Tibial artery (tissue), 4 donors: ENCODE data around the gene C6orf62.
A peak's percentile ranks its signal among the peaks of the same experiment; 100 is the strongest.

Experiments
- DNase-seq, 2 donors: peaks; one replicate each; pipeline ENCODE4 v3.0.0-alpha.2; 2019
- H3K27ac ChIP-seq, 2 donors: fragments of 200-600 bp; sonication (generic) in 1 of 2; 1 replicate in 1 of 2; 2 replicates in 1 of 2; pipeline ENCODE4 v1.5.1; 2018 to 2019; ENCODE audit warnings: mild to moderate bottlenecking in 1 of 2
- H3K27me3 ChIP-seq, 2 donors: fragments of 200-600 bp; sonication (generic) in 1 of 2; one replicate each; pipeline versions ENCODE4 v1.5.1 to v1.6.0; 2016 to 2019
- H3K36me3 ChIP-seq, 3 donors: fragments of 200-600 bp; sonication (generic) in 2 of 3; one replicate each; pipeline ENCODE4 v1.5.1; 2016 to 2019; ENCODE audit warnings: mild to moderate bottlenecking in 2 of 3
- H3K4me1 ChIP-seq, 4 donors: fragments of 200-600 bp; sonication (generic) in 2 of 4; 1 replicate in 3 of 4; 2 replicates in 1 of 4; pipeline ENCODE4 v1.5.1; 2016 to 2019
- H3K4me3 ChIP-seq, 2 donors: fragments of 200-600 bp; sonication (generic) in 1 of 2; 1 replicate in 1 of 2; 2 replicates in 1 of 2; pipeline ENCODE4 v1.5.1; 2018 to 2019; ENCODE audit warnings: mild to moderate bottlenecking in 2 of 2
- H3K9me3 ChIP-seq, 3 donors: fragments of 200-600 bp; sonication (generic) in 1 of 3; one replicate each; pipeline ENCODE4 v1.5.1; 2016 to 2019
- intact Hi-C: fragments of 100-400 bp; cut with DNase I; formaldehyde crosslinking; loops from one replicate; pipeline ENCODE4 v1.15.0; 2023; ENCODE audit warnings: low total_unique reads
- TF ChIP-seq, protein P1 (sequence below), 2 experiments: fragments of 200-600 bp in 1 of 2; fragments of 450-650 bp in 1 of 2; IDR thresholded peaks; one replicate each; pipeline ENCODE4 v1.5.1; 2017 to 2019; ENCODE audit warnings: antibody characterized with exemption in 2 of 2, mild to moderate bottlenecking in 1 of 2, moderate library complexity in 1 of 2

C6orf62 gene

DNA sequence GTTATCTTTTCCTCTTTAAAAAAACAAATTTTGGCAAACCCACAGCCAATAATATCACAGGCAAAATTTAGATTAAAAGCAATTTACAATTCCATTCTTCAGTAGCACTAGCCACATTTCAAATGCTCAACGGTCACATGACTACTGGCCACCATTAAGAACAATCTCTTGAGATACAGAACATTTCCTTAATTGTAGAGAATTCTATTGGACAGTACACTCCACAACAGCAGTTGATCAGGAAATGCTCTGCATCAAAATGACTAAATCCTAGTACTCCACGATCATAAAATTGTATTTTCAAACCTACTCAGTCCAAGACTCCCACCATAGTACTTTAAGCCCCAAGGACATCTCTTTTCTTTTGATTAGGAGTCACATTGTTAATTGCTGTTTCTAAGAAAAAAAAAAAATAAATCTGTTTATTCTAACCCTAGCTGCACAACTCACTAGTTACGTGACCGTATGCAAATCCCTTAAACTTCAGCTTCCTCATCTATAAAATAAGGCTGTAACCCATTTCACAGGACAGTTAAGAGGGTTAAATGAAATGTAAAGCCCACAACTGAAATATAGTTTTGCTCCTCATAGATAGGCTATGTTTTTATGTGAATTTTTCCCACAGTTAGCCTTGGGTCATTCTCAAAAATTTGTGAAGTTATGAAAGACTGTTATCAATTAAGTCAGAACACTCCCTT, 9.8 kb downstream of the C6orf62 start:
- Histone ChIP-seq H3K9me3 (no peaks in the 10 kb centered on the region), H3K36me3 (peaks cover 92 to 100% (median 97%) of the 10 kb centered on the region in 3 donors), H3K4me3 (no peak overlapping the region), H3K27me3 (no peaks in the 10 kb centered on the region), H3K27ac (no peak overlapping the region), H3K4me1 (peaks cover 0 to 40% (median 9%) of the 10 kb centered on the region in 4 donors)
- intact Hi-C loops: no loop called here
- no peak for DNase-seq
- TF ChIP-seq, protein P1, sequence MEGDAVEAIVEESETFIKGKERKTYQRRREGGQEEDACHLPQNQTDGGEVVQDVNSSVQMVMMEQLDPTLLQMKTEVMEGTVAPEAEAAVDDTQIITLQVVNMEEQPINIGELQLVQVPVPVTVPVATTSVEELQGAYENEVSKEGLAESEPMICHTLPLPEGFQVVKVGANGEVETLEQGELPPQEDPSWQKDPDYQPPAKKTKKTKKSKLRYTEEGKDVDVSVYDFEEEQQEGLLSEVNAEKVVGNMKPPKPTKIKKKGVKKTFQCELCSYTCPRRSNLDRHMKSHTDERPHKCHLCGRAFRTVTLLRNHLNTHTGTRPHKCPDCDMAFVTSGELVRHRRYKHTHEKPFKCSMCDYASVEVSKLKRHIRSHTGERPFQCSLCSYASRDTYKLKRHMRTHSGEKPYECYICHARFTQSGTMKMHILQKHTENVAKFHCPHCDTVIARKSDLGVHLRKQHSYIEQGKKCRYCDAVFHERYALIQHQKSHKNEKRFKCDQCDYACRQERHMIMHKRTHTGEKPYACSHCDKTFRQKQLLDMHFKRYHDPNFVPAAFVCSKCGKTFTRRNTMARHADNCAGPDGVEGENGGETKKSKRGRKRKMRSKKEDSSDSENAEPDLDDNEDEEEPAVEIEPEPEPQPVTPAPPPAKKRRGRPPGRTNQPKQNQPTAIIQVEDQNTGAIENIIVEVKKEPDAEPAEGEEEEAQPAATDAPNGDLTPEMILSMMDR (IDR thresholded peaks at IDR 0.05): no peak

DNA sequence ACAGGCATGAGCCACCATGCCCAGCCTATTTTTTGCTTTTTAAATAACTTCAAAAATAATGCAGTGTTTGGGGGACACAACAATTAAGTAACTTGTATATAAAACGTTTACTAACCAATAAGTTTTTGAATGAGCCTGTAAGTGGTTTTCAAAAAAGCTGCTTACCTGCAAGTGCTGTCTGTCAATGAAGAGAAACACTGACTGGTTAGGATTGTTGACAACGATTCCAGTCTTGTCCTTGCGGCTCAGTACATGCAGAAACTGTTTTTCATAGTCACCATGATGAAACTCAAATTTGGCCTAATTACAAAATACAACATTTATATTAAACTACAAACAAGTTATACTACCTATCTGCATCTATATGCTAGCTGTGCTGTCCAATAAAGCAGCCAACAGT, 10.3 kb downstream of the C6orf62 start:
- H3K4me1 ChIP-seq: peaks cover 0 to 34% (median 5%) of the 10 kb centered on the region in 4 donors
- no peak overlapping the region for H3K4me3 ChIP-seq
- H3K9me3 ChIP-seq: no peaks in the 10 kb centered on the region
- peaks cover 88 to 100% (median 95%) of the 10 kb centered on the region in 3 donors for H3K36me3 ChIP-seq
- TF ChIP-seq, protein P1 (IDR thresholded peaks at IDR 0.05): no peak
- DNase-seq: no peak
- intact Hi-C loops: no loop called here
- H3K27ac ChIP-seq: no peak overlapping the region
- no peaks in the 10 kb centered on the region for H3K27me3 ChIP-seq

DNA sequence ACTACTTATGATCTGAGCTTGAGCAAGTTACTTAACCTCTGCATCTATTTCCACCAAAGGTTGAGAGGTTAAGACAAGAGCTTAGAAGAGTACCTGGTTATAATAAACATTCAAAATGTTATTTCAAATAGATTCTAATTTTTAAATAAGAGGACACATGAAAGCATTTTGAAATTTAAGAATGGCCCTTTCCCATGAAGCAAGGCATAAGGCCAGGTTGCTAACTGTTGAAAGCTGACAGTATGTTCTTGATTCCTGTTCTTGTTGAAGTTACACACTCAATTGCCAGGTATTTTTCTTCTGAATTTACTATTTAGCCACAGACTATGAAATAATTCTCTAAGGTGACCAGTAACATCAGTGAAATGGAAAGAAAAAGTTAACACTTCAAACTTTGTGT, 14.5 kb downstream of the C6orf62 start:
- Histone ChIP-seq H3K27me3 (no peaks in the 10 kb centered on the region), H3K36me3 (peaks cover 57 to 86% (median 74%) of the 10 kb centered on the region in 3 donors), H3K9me3 (no peaks in the 10 kb centered on the region), H3K27ac (no peak overlapping the region), H3K4me1 (peaks cover 0 to 10% (median under 1%) of the 10 kb centered on the region in 4 donors), H3K4me3 (no peak overlapping the region)
- DNase-seq: no peak
- intact Hi-C loops: loop anchor here (2.0 kb wide), 1 partner anchor 64 kb away; no protein-coding TSS in a partner anchor
- TF ChIP-seq, protein P1 (IDR thresholded peaks at IDR 0.05): no peak

DNA sequence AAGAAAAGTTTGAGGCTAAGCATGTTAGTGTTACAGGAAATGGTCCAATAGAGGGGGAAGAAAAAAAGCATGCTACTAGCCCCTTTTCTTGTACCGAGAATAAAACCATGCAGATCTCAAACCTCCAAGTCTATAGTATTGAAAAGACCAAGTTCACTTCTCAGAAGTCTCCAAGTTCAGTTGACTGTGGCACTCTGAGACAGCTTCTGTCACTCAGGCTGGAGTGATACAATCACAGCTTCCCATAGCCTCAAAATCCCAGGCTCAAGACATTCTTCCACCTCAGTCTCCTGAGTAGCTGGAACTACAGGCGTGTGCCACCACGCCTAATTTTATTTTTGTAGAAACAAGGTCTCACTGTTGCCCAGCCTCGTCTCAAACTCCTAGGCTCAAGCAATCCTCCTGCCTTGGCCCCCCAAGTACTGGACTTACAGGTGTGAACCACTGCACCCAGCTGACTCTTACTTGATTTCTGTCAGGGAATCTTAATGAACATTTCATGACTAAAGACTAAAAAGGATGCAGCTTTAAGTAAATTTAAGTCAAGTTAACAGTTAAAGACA, 16.2 kb downstream of the C6orf62 start:
- TF ChIP-seq, protein P1 (IDR thresholded peaks at IDR 0.05): no peak
- Histone ChIP-seq H3K9me3 (no peaks in the 10 kb centered on the region), H3K36me3 (peaks cover 42 to 70% (median 58%) of the 10 kb centered on the region in 3 donors), H3K4me3 (no peak overlapping the region), H3K27me3 (no peaks in the 10 kb centered on the region), H3K27ac (no peak overlapping the region), H3K4me1 (peaks cover 0 to 10% (median 2%) of the 10 kb centered on the region in 4 donors)
- no peak for DNase-seq
- intact Hi-C loops: no loop called here

DNA sequence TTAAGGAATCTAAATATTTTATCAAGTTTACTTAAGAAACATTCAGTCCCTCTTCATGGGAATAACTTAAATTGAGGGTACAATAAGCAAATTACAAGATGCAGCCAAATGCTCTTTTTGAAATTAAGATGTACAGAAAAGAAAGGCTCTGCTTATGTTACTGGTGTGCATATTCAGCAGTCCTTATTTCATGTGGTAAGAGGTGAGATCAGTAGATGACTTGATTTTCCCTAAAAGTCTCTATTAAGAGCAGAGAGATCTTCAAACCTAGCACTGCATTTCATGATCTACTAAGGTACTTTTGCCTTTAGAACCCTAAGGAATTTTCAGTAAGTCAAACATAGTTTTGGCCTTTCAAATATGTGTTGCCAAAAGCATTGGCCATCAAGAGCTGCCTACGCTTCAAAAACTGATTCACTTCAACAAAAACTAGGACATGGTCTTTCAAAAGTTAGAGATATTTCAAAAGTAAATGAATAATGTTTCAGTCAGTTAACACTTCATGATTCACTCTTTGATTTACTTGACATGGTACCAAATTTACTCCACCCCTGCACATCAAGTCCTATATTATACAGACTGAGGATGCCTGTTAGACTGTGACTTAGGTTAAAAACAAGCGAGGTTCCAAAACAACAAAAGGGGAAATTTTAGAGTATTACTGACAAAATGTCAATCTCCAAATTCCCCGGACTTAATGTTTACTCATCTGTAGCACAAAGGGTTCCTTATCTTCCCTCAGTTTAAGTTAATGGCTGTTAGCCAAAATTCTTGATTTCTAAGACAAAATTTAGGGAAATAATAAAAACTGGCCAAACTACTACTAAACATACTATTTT, 19.2 kb downstream of the C6orf62 start:
- Histone ChIP-seq H3K4me3 (no peak overlapping the region), H3K27ac (peak overlapping the region in 1 of 2 donors; percentile 17), H3K4me1 (peaks cover 0 to 10% (median 2%) of the 10 kb centered on the region in 4 donors), H3K36me3 (peaks cover 12 to 39% (median 28%) of the 10 kb centered on the region in 3 donors), H3K27me3 (no peaks in the 10 kb centered on the region), H3K9me3 (no peaks in the 10 kb centered on the region)
- no peak for DNase-seq
- TF ChIP-seq, protein P1 (IDR thresholded peaks at IDR 0.05): no peak
- intact Hi-C loops: loop anchor here (2.0 kb wide), 1 partner anchor 117 kb away; no protein-coding TSS in a partner anchor
